ENCODE results near the gene XK.

XK gene

GRCh38 chrX:37651921-37652452 is 33.6 kb upstream of the XK start:
- no peak for TF ChIP-seq CTCF (IDR thresholded peaks at IDR 0.05; ENCODE audit: insufficient read depth, missing control alignments)
- no peak for DNase-seq (ENCODE audit: insufficient read length, low spot score)
- no peak for FAIRE-seq

- DNase-seq (ENCODE audit: insufficient read length, low spot score) (no peak), FAIRE-seq (no peak)
- no peak for TF ChIP-seq CTCF (IDR thresholded peaks at IDR 0.05; ENCODE audit: insufficient read depth, missing control alignments)
These were observed 32.9 kb upstream of the XK start for GRCh38 chrX:37652589-37653231.

- DNase-seq (ENCODE audit: insufficient read length, low spot score) (no peak), FAIRE-seq (no peak)
- no peak for TF ChIP-seq CTCF (IDR thresholded peaks at IDR 0.05; ENCODE audit: insufficient read depth, missing control alignments)
These were observed 32.0 kb upstream of the XK start for GRCh38 chrX:37653397-37654085.

- peak; percentile 46 for FAIRE-seq
- TF ChIP-seq CTCF (IDR thresholded peaks at IDR 0.05; ENCODE audit: insufficient read depth, missing control alignments): no peak
- DNase-seq (ENCODE audit: insufficient read length, low spot score): no peak
These were observed 27.1 kb upstream of the XK start for GRCh38 chrX:37658343-37659030.

- no peak for TF ChIP-seq CTCF (IDR thresholded peaks at IDR 0.05; ENCODE audit: insufficient read depth, missing control alignments)
- DNase-seq (ENCODE audit: insufficient read length, low spot score) (no peak), FAIRE-seq (no peak)
These were observed 26.5 kb upstream of the XK start for GRCh38 chrX:37659047-37659446.

GRCh38 chrX:37662181-37662580 is 23.4 kb upstream of the XK start:
- TF ChIP-seq CTCF (IDR thresholded peaks at IDR 0.05; ENCODE audit: insufficient read depth, missing control alignments): no peak
- FAIRE-seq (no peak), DNase-seq (ENCODE audit: insufficient read length, low spot score) (no peak)

All from D721Med (cell line).